ENCODE results near the gene ELOVL4. TPM values are rescaled to one million over a fixed set of nuclear protein-coding genes. Genes with fewer than 3 reads are reported as not detected.

The ELOVL4 gene
- total and polyA plus RNA-seq, 2 of the 13 experiments (the other 11 are each of a cell fraction or from before 2014, with no cell fraction given) = 0.04 TPM; not detected in 1

DNA sequence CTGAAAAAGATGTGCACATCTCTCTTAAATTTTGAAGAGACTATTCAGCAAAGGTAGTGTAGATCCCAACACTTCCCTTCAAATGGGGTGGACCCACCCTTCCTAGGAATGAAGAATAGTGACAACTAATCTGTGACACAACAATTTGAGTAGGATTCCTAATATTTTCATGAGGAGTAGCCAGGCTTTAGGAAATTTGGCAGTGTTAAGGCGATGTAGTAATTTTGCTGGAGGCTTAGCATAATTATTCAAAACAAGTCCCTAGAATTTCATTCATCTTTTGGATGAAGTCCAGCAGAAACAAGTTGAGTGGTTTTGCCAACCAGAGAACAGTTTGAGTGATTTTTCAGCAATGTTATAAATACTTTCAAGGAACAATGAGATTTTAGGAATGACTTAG, 52.4 kb downstream of the ELOVL4 start:
- no peaks in the 10 kb centered on the region for H3K9me3 ChIP-seq (ENCODE audit: low read length)
- 0% methylated on average over 1 of the region's 1 CpG for WGBS (ENCODE audit: low lambda C conversion rate)
- intact Hi-C loops (cut with micrococcal nuclease; ENCODE audit: unreplicated experiment) = no loop called here
- H3K4me1 ChIP-seq (ENCODE audit: insufficient read depth, low read length) = no peaks in the 10 kb centered on the region
- POLR2A ChIA-PET = no interaction called here
- FAIRE-seq = no peak
- H4K20me1 ChIP-seq (ENCODE audit: insufficient read depth, low read length) = no peaks in the 10 kb centered on the region
- H3K4me3 ChIP-seq (replicated peaks in 1 of 3; ENCODE audit: insufficient read depth in 1 of 3, low read depth in 2 of 3, low read length in 3 of 3) = no peak overlapping the region
- no peaks in the 10 kb centered on the region for H3K27me3 ChIP-seq (ENCODE audit: control insufficient read depth in 1 of 2, insufficient read depth in 2 of 2, low read length in 2 of 2)
- CTCF ChIA-PET (ENCODE audit: low intra/inter-chr PET ratio, low total read pairs) = no interaction called here
- no TSS peak for BruUV-seq (replicated peaks)
- no peaks in the 10 kb centered on the region for H3K79me2 ChIP-seq (ENCODE audit: insufficient read depth, low read length)
- no peak for DNase-seq (ENCODE audit: low spot score)
- no peak overlapping the region for H3K4me2 ChIP-seq (ENCODE audit: low read depth, low read length)
- no peak overlapping the region for H2AFZ ChIP-seq (ENCODE audit: low read length)
- H3K9ac ChIP-seq (ENCODE audit: insufficient read depth, low read depth, low read length) = no peak overlapping the region
- TF ChIP-seq NFE2L1 (CRISPR knock-in tag; IDR thresholded peaks at IDR 0.05; ENCODE audit: borderline replicate concordance) (no peak), SRSF9 (IDR thresholded peaks at IDR 0.05; ENCODE audit: borderline replicate concordance, insufficient read depth, low read depth, low read length, poor library complexity, severe bottlenecking) (no peak), TBL1XR1 (IDR thresholded peaks at IDR 0.05; ENCODE audit: borderline replicate concordance, low read length, partially characterized antibody) (no peak), THAP11 (CRISPR knock-in tag; IDR thresholded peaks at IDR 0.05) (no peak), ZNF598 (CRISPR knock-in tag; IDR thresholded peaks at IDR 0.05; ENCODE audit: borderline replicate concordance) (no peak), ZNF879 (CRISPR knock-in tag; IDR thresholded peaks at IDR 0.05) (no peak), ZNF292 (CRISPR knock-in tag; IDR thresholded peaks at IDR 0.05; ENCODE audit: borderline replicate concordance, low read depth) (no peak), SPEN (CRISPR knock-in tag; IDR thresholded peaks at IDR 0.05; ENCODE audit: low read depth) (no peak)
- H3K27ac ChIP-seq (ENCODE audit: extremely low read length, insufficient read depth, low read length) = no peak overlapping the region
- no peak for ATAC-seq
- in situ Hi-C loops (cut with HindIII; ENCODE audit: extremely low pct_ligation_motif_present, low pct_unique_long_range_greater_than_20kb) = no loop called here
- no peaks in the 10 kb centered on the region for H3K36me3 ChIP-seq (replicated peaks in 1 of 2; ENCODE audit: control insufficient read depth in 1 of 2, insufficient read depth in 2 of 2, low read length in 2 of 2)

DNA sequence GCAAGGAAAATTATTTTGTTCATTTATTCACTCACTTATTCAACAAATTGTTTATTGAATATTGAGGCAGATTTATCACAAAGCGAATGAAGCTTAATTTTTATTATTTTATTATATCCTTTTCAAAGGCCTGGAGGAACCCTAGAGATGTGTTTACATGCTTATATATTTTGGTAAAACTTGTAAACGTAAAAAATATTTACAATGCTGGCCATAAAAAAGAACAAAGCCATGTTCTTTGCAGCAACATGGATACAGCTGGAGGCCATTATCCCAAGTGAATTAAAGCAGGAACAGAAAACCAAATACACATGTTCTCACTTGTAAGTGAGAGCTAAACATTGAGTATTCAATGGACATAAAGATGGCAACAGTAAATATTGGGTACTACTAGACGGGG, 58.8 kb downstream of the ELOVL4 start:
- intact Hi-C loops (cut with micrococcal nuclease; ENCODE audit: unreplicated experiment) = no loop called here
- no peaks in the 10 kb centered on the region for H3K79me2 ChIP-seq (ENCODE audit: insufficient read depth, low read length)
- TF ChIP-seq ZNF569 (CRISPR knock-in tag; IDR thresholded peaks at IDR 0.05; ENCODE audit: borderline replicate concordance) = no peak
- TF ChIP-seq KDM1A (CRISPR knock-in tag; IDR thresholded peaks at IDR 0.05) = no peak
- no peak for TF ChIP-seq ADNP (CRISPR knock-in tag; IDR thresholded peaks at IDR 0.05)
- TF ChIP-seq ZC3H13 (CRISPR knock-in tag; IDR thresholded peaks at IDR 0.05) = no peak
- TF ChIP-seq ELK4 (CRISPR knock-in tag; IDR thresholded peaks at IDR 0.05; ENCODE audit: borderline replicate concordance) = no peak
- TF ChIP-seq POLR2A (IDR thresholded peaks at IDR 0.05; ENCODE audit: insufficient read depth in 1 of 2, low read depth in 2 of 2, low read length in 2 of 2) = no peak
- no peak for TF ChIP-seq POLR2AphosphoS5 (IDR thresholded peaks at IDR 0.05; ENCODE audit: low read depth, low read length)
- no peak for TF ChIP-seq ZNF747 (CRISPR knock-in tag; IDR thresholded peaks at IDR 0.05; ENCODE audit: borderline replicate concordance)
- TF ChIP-seq TBX3 (IDR thresholded peaks at IDR 0.05; ENCODE audit: borderline replicate concordance) = no peak
- no peak for TF ChIP-seq ZNF788 (CRISPR knock-in tag; IDR thresholded peaks at IDR 0.05; ENCODE audit: borderline replicate concordance)
- no peak for TF ChIP-seq ZMYM2 (CRISPR knock-in tag; IDR thresholded peaks at IDR 0.05)
- TF ChIP-seq ZNF549 (CRISPR knock-in tag; IDR thresholded peaks at IDR 0.05) = no peak
- TF ChIP-seq CHCHD3 (CRISPR knock-in tag; IDR thresholded peaks at IDR 0.05) = no peak
- TF ChIP-seq MTA1 (CRISPR knock-in tag; IDR thresholded peaks at IDR 0.05; ENCODE audit: borderline replicate concordance) = no peak

More for the DNA sequence above, 58.8 kb downstream of the ELOVL4 start:
- Histone ChIP-seq H3K27me3 (ENCODE audit: control insufficient read depth in 1 of 2, insufficient read depth in 2 of 2, low read length in 2 of 2) (no peaks in the 10 kb centered on the region), H4K20me1 (ENCODE audit: insufficient read depth, low read length) (no peaks in the 10 kb centered on the region), H3K9me3 (ENCODE audit: low read length) (no peaks in the 10 kb centered on the region), H3K4me1 (ENCODE audit: insufficient read depth, low read length) (no peaks in the 10 kb centered on the region), H3K4me3 (replicated peaks in 1 of 3; ENCODE audit: insufficient read depth in 1 of 3, low read depth in 2 of 3, low read length in 3 of 3) (no peak overlapping the region), H3K36me3 (replicated peaks in 1 of 2; ENCODE audit: control insufficient read depth in 1 of 2, insufficient read depth in 2 of 2, low read length in 2 of 2) (no peaks in the 10 kb centered on the region), H2AFZ (ENCODE audit: low read length) (no peak overlapping the region), H3K27ac (ENCODE audit: extremely low read length, insufficient read depth, low read length) (no peak overlapping the region), H3K4me2 (ENCODE audit: low read depth, low read length) (no peak overlapping the region), H3K9ac (ENCODE audit: insufficient read depth, low read depth, low read length) (no peak overlapping the region)
- no peak for FAIRE-seq
- DNase-seq (ENCODE audit: low spot score) = no peak
- no peak for ATAC-seq
- CTCF ChIA-PET (ENCODE audit: low intra/inter-chr PET ratio, low total read pairs) = no interaction called here
- in situ Hi-C loops (cut with HindIII; ENCODE audit: extremely low pct_ligation_motif_present, low pct_unique_long_range_greater_than_20kb) = no loop called here
- WGBS (ENCODE audit: low lambda C conversion rate) = under 1% methylated on average over 2 of the region's 3 CpGs
- BruUV-seq (replicated peaks) = no TSS peak
- POLR2A ChIA-PET = no interaction called here
